ENCODE results near the gene NAA20. TPM values are rescaled to one million over a fixed set of nuclear protein-coding genes. Genes with fewer than 3 reads are reported as not detected.

The NAA20 gene
- total and polyA plus RNA-seq, 2 donors (not counting 1 experiment from before 2014, with no cell fraction given), result 20.3 to 27.1 TPM

DNA sequence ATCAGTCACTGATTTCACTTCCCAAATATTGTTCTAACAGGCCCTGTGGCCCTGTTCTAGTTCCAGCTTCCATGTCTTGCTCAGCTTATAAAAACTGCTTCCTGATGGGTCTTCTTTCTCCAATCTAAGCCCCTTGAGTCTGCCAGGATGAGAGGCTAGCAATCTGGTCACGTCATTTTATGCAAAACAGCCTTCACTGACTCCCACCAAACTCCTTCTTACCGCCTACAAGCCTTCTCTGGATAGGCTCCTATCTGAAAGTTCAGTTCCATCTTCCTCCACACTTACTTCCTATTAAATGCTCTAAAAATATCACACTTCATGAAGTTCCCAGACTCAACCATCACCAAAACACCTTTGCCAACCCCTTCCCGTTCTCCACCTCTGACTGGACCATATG is 19.6 kb downstream of the NAA20 start:
- no peaks in the 10 kb centered on the region for H3K9me3 ChIP-seq (ENCODE audit: control extremely low read depth in 1 of 3, control insufficient read depth in 2 of 3, insufficient read depth in 1 of 3, low read length in 2 of 3)
- no peaks in the 10 kb centered on the region for H3K9me3 Mint-ChIP-seq (ENCODE audit: insufficient read depth)
- peaks cover 14% of the 10 kb centered on the region for H4K20me1 ChIP-seq (ENCODE audit: control insufficient read depth, insufficient read depth, low read length, poor library complexity, severe bottlenecking)
- no peaks in the 10 kb centered on the region for H3K27me3 ChIP-seq (replicated peaks in 1 of 4; ENCODE audit: control extremely low read depth in 1 of 4, control insufficient read depth in 3 of 4, insufficient read depth in 4 of 4, low read length in 3 of 4)
- H3K4me3 ChIP-seq (ENCODE audit: control extremely low read depth in 1 of 5, extremely low read depth in 1 of 5, insufficient read depth in 1 of 5, low read depth in 2 of 5, low read length in 4 of 5), result no peak overlapping the region
- no peaks in the 10 kb centered on the region for H3K4me1 ChIP-seq (ENCODE audit: control insufficient read depth in 2 of 2, insufficient read depth in 2 of 2, low read length in 2 of 2)
- H3K9ac ChIP-seq (ENCODE audit: low read length), result no peak overlapping the region
- POLR2A ChIA-PET, result no interaction called here
- H2AFZ ChIP-seq (ENCODE audit: insufficient read depth, low read depth, low read length, poor library complexity, severe bottlenecking), result no peak overlapping the region
- H3K27me3 Mint-ChIP-seq, result no peaks in the 10 kb centered on the region
- no peaks in the 10 kb centered on the region for H3K79me2 ChIP-seq (ENCODE audit: control insufficient read depth, insufficient read depth, low read length)
- no peak overlapping the region for H3K4me3 Mint-ChIP-seq
- H3K36me3 ChIP-seq (replicated peaks in 1 of 2; ENCODE audit: control extremely low read depth in 1 of 2, control insufficient read depth in 1 of 2, extremely low read depth in 1 of 2, insufficient read depth in 2 of 2, low read length in 1 of 2), result peaks cover 14 to 93% of the 10 kb centered on the region in 2 experiments
- ATAC-seq (ENCODE audit: low read depth) (no peak), DNase-seq (no peak)
- no peak for TF ChIP-seq EZH2 (IDR thresholded peaks at IDR 0.05; ENCODE audit: borderline replicate concordance, insufficient read depth, low read depth, low read length, poor library complexity, severe bottlenecking)
- TF ChIP-seq, protein P1, sequence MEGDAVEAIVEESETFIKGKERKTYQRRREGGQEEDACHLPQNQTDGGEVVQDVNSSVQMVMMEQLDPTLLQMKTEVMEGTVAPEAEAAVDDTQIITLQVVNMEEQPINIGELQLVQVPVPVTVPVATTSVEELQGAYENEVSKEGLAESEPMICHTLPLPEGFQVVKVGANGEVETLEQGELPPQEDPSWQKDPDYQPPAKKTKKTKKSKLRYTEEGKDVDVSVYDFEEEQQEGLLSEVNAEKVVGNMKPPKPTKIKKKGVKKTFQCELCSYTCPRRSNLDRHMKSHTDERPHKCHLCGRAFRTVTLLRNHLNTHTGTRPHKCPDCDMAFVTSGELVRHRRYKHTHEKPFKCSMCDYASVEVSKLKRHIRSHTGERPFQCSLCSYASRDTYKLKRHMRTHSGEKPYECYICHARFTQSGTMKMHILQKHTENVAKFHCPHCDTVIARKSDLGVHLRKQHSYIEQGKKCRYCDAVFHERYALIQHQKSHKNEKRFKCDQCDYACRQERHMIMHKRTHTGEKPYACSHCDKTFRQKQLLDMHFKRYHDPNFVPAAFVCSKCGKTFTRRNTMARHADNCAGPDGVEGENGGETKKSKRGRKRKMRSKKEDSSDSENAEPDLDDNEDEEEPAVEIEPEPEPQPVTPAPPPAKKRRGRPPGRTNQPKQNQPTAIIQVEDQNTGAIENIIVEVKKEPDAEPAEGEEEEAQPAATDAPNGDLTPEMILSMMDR (IDR thresholded peaks at IDR 0.05), result no peak
- H3K4me2 ChIP-seq (replicated peaks; ENCODE audit: low read depth, low read length, poor library complexity, severe bottlenecking), result no peak overlapping the region
- CTCF ChIA-PET, result no interaction called here
- H3K4me1 Mint-ChIP-seq, result no peaks in the 10 kb centered on the region
- intact Hi-C loops (cut with micrococcal nuclease), result no loop called here
- 91% methylated on average over 3 of the region's 3 CpGs for WGBS (ENCODE audit: insufficient coverage)
- H3K27ac Mint-ChIP-seq, result no peak overlapping the region
- no peak overlapping the region for H3K27ac ChIP-seq (ENCODE audit: low read length in 2 of 2)

DNA sequence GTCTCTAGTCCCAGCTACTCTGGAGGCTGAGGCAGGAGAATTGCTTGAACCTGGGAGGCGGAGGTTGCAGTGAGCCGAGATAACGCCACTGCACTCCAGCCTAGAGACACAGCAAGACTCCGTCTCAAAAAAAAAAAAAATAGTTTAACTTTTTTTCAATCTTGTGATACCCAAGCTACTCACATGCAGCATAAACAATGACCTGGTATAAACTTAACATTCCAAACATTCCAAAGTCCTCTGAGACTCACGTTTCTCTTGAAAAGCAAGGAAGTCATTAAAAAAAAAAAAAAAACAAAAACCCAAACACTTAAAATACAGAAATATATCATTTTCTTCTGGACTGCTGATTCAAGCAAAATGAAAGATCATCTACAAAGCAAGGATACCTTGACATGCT is 20.8 kb downstream of the NAA20 start:
- Histone ChIP-seq H3K36me3 (replicated peaks in 1 of 2; ENCODE audit: control extremely low read depth in 1 of 2, control insufficient read depth in 1 of 2, extremely low read depth in 1 of 2, insufficient read depth in 2 of 2, low read length in 1 of 2) (peaks cover 12 to 93% of the 10 kb centered on the region in 2 experiments), H2AFZ (ENCODE audit: insufficient read depth, low read depth, low read length, poor library complexity, severe bottlenecking) (no peak overlapping the region), H3K79me2 (ENCODE audit: control insufficient read depth, insufficient read depth, low read length) (no peaks in the 10 kb centered on the region), H3K9me3 (ENCODE audit: control extremely low read depth in 1 of 3, control insufficient read depth in 2 of 3, insufficient read depth in 1 of 3, low read length in 2 of 3) (no peaks in the 10 kb centered on the region), H3K4me2 (replicated peaks; ENCODE audit: low read depth, low read length, poor library complexity, severe bottlenecking) (no peak overlapping the region), H4K20me1 (ENCODE audit: control insufficient read depth, insufficient read depth, low read length, poor library complexity, severe bottlenecking) (peaks cover 14% of the 10 kb centered on the region), H3K9ac (ENCODE audit: low read length) (no peak overlapping the region), H3K27ac (ENCODE audit: low read length in 2 of 2) (no peak overlapping the region), H3K4me1 (ENCODE audit: control insufficient read depth in 2 of 2, insufficient read depth in 2 of 2, low read length in 2 of 2) (no peaks in the 10 kb centered on the region), H3K4me3 (ENCODE audit: control extremely low read depth in 1 of 5, extremely low read depth in 1 of 5, insufficient read depth in 1 of 5, low read depth in 2 of 5, low read length in 4 of 5) (no peak overlapping the region), H3K27me3 (replicated peaks in 1 of 4; ENCODE audit: control extremely low read depth in 1 of 4, control insufficient read depth in 3 of 4, insufficient read depth in 4 of 4, low read length in 3 of 4) (no peaks in the 10 kb centered on the region)
- ChIA-PET CTCF (interaction anchor here (0.6 kb wide), 1 partner anchor 14 kb away, joined by 3 read pairs; no protein-coding TSS in a partner anchor), POLR2A (no interaction called here)
- Mint-ChIP-seq H3K4me3 (no peak overlapping the region), H3K27me3 (no peaks in the 10 kb centered on the region), H3K27ac (no peak overlapping the region), H3K9me3 (ENCODE audit: insufficient read depth) (no peaks in the 10 kb centered on the region), H3K4me1 (no peaks in the 10 kb centered on the region)
- no peak for ATAC-seq (ENCODE audit: low read depth)
- WGBS (ENCODE audit: insufficient coverage), result 93% methylated on average over 5 of the region's 5 CpGs
- intact Hi-C loops (cut with micrococcal nuclease), result no loop called here
- DNase-seq, result no peak
- TF ChIP-seq, protein P1 (IDR thresholded peaks at IDR 0.05), result no peak
- no peak for TF ChIP-seq EZH2 (IDR thresholded peaks at IDR 0.05; ENCODE audit: borderline replicate concordance, insufficient read depth, low read depth, low read length, poor library complexity, severe bottlenecking)
